Stimulated activated CD8-positive, alpha-beta memory T cell treated with anti-CD3 and anti-CD28 coated beads, Interleukin-12 subunit alpha, Interleukin-12 subunit beta, amount 100 ng/mL, for 24 hours (primary cell): ENCODE results near the gene BASP1.
"Not testable (repeated sequence)": the region's sequence is repeated elsewhere in the genome, so short reads cannot be mapped to it uniquely, and the experiment has no call there.

ENCODE experiments used
- DNase-seq: peaks from one replicate; pipeline ENCODE4 v3.0.0-alpha.2; 2020; ENCODE audit errors: extremely low read depth

BASP1 gene

DNA sequence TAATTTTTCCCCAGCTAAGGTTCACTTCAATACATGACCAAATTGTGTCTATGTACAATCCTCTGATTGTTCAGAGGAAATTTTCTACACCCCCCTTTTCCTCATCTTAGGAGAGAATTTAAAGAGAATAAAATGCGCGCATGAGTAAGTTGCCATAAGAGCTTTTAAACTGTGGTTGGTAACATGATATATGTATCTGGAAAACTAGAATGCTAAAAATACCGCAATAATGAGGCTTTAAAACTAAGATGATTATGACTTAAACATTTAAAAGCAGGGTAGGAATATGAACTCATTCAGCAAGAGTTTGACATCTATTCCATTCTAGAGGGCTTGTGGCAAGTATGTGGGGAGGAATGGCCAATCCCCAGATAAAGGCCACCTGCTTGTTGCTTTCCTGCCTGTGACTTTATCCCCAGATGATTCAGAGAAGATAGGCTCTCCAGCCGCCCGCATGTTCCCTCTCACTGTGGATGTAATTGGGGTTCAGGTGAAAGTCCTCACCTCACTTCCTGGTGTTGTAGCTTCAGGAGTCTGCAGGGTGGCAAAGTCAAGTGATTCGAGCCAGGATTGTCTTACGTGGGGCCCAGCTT is 26.5 kb upstream of the BASP1 start:
- no peak for DNase-seq

DNA sequence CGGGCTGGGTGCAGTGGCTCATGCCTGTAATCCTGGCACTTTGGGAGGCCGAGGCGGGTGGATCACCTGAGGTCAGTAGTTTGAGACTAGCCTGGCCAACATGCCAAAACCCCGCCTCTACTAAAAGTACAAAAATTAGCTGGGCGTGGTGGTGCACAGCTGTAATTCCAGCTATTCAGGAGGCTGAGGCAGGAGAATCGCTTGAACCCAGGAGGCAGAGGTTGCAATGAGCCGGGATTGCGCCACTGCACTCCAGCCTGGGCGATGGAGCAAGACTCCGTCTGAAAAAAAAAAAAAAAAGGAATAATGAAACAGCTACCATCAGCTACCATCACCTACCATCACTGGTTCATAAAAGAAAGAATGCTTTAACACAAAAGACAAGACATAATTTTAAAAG is 25.9 kb upstream of the BASP1 start:
- not testable (repeated sequence) for DNase-seq

DNA sequence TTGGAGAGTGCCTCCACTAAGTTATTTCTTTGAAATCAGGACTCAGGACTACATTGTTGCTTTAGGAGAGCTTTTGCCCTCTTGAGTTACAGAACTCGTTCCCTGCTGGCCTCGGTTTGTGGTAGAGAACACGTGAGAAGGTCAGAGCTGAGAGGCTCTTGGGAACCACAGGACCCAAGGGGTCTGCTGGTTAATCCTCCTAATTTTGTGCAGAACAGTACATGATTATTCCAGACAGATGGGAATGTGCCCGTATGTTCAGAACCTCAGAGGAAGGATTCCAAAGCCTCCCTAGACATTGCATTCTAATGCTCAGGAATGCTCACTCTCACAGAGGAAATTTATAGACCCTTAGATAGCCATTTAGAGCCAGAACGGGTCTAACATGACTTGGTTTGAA is 25.2 kb upstream of the BASP1 start:
- DNase-seq: no peak

DNA sequence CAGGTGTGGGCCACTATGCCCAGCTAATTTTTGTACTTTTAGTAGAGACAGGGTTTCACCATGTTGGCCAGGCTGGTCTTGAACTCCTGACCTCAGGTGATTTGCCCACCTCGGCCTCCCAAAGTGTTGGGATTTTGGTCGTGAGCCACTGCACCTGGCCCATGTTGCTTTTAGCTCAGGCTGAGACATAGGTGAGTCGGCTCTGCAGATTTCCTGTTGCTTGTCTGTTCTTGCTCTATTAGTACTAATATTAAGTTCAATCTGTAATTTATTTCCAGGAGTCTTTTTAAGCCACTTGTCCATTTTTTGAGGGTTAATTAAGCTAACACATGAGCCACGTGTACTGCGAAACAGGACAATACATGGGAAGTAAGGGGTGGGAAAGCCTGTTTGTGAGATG is 21.4 kb upstream of the BASP1 start:
- no peak for DNase-seq

DNA sequence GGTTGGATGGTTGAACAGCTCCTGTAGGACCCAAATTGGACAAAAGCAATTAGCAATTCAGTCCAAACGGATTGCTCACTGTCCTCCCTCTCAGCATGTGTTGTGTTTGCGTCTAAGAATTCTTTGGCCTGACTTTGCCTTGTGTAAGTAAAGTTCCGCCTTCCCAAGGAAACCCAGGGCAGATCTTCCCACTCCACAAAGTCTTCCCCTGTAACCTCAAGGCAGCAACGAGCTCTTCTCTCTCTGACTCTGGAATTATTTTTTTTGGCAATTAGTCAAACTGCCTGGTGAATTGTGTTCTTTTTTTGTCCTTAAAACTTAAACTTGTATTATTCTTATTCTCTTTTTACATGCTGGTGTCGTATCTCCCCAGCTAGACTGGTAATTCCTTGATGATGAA is 20.7 kb upstream of the BASP1 start:
- no peak for DNase-seq

DNA sequence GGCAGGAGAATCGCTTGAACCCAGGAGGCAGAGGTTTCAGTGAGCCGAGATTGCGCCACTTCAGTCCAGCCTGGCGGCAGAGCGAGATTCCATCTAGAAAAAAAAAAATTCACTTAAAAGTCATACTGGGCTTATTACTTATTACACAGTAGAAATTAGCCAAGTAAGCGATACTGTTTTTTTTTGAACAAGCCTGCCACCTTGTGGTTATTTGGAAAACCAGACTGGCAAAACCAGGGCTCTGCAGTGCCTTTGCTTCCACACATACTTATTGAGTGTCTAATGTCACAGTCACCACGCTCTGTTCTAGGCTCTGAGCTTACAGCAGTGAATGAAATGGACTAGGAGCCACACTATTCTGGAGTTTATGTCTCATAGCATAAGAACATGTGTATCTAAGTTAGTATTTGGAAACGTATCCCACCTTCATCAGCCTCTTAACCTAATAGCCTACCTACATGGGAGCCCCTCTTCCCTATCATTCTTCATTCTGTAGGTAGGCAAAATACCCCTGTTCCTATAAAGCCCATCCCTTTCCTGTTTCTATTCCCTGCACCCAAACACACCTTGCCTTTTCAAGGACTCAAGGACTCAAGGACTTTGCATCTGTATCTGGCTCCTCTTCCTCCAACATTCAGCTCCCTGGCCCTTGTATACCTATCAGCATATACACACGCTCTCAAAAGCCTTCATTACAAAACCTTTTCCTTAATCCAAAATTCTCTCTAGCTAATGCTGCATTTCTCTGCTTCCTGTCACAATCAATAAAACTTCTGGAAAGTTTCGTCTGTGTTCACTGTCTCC is 13.9 kb upstream of the BASP1 start:
- DNase-seq: no peak

DNA sequence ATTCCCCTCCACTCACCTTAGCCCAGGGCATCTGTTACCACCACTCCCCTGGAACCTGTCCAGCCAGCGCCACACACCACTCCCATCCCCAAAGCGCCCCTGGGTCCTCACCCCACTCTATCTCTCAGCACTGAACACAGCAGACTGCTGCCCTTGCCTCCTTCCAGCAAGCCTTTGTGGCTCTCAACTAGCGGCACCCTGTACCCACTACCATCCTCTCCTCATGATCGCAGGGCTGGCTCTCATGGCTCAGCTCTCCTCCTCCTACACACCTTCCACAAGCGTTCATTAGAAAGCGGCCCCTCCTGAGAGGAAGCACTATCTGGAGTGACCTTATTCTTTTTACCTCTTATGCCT is 13.3 kb upstream of the BASP1 start:
- no peak for DNase-seq

DNA sequence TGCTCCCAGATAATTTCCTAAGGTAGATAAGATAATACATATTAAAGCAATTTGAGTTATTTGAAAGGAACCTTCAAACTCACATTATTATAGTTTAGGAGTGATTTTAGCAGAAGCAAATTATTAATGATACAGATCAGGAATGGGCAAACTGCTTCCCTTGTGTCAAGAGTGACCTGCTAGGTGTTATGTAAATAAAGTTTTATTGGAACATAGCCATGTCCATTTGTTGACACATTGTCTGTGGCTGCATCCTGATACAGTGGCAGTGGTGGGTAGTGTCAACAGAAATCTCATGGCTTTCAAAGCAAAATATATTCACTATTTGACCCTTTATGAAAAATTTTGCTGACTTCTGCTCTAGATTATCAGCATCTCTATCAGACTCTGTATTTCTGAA is 11.4 kb upstream of the BASP1 start:
- no peak for DNase-seq

DNA sequence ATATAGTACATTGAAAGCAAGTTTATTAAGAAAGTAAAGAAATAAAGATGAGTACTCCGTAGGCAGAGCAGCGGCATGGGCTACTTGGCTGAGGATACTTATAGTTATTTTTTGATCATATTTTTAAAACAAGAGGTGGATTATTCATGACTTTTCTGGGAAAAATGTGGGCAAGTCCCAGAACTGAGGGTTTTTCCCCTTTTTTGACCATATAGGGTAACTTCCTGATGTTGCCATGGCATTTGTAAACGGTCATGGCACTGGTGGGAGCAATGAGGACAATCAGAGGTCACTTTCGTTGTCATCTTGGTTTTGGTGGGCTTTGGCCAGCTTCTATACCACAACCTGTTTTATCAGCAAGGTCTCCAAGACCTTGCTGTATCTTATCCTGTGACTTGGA is 5.2 kb upstream of the BASP1 start:
- DNase-seq: no peak

DNA sequence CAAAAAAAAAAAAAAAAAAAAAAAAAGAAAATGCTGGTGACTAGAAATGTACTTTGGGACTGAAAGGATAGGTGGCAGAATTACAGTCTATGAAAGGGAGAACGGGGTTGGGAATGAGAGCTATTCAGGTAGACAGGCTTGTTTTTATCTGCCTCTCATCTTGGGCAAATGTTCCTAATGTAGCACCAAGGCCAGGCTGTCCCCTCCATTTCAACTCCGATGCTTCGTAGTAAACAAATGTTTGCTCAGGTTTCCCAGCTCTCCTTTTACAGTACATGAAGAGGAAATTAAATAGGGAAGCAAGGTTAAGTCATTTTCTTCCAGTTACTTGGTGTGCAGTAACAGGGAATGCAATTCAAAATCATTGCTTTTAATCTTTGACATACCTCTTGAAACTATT is 4.4 kb upstream of the BASP1 start:
- DNase-seq: no peak

DNA sequence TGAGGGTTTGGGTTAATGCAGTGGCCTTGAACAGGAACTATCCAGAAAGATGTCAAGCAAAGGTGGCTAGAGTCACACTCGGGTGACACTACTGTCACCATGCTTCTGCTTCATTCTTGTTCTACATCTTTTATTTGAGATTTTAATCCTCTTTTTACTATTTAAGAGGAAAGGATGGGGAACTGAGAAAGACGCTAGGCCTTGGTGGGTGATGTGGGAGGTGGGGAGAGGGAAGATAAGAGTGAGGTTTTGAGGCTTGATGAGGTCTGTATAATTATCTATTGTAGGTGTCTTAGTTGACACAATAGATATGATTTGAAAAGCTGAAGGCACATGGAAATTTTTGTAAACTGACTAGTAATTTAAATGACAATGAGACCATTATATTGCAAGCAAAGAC is 3.5 kb upstream of the BASP1 start:
- no peak for DNase-seq

DNA sequence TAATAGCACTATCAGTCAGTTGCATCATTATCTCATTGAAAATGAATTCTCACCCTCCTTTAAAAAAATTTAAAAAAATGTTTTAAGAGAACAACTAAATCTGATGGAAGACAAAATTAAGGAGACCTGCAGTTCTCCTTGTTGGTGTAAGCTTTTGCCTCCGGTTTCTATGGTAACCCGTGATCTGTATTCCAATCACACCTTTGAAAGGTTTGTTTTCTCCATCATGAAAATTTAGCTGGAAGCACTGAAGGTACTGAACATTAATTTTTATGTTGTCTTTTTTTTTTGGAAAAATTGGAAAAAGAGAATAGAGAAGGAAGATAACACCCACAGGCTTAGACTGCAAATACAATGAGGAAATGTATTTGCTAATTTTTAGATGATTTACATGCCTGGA is 2.5 kb upstream of the BASP1 start:
- no peak for DNase-seq

DNA sequence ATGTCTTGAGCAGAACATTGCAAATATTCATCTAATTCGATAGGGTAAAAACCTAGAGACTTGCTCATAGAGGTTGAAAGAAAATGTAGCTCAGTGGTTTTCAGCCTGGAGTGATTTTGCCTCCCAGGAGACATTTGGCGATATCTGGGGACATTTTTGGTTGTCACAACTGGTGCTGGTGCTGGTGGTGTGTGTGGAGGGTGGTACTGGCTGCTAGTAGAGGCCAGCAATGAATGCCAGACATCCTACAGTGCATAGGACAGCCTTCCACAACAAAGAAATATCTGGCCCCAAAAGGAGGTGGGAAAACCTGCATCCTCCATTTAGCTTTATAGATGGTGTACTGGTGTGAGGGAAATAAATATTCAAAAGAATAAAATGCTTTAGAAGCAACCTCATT is 2.1 kb upstream of the BASP1 start:
- DNase-seq: no peak

DNA sequence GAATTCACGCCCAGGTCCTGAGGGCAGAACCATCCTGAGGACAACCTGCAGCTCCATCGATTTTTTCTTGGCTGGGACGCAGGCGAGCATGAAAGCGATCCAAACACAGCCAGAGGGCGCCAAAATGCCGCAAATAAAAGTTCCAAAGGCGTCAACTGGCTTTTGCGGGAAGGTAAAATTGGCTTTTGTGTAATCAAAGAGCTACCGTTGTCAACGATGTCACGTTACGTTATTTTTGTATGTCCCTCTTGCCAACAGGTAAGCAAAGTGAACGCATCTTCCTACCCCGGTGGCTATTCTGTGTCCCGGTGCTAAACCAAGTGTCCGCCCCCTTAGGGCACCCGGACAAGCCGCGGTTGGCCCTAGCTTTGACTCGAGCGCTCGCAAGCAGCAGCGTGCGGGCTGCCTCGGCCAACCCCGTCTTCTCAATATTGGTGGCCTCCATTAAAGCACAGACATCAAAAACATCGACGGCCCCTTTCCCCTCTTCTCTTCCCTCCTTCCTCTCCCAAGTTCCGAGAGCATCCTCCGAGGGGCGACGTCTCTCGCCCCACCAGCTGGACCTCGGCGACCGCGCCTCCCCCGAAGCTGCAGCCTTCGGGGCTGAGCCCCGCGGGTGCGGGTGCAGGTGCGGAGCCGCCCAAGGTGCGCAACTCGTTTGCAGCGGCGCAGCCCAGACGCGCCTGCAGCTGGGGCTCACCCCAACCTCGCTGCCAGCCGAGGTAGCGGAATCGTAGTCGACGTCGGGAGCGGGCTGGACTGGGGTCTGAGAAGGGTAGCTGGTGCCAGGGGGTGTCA is 1.1 kb upstream of the BASP1 start:
- DNase-seq: no peak

DNA sequence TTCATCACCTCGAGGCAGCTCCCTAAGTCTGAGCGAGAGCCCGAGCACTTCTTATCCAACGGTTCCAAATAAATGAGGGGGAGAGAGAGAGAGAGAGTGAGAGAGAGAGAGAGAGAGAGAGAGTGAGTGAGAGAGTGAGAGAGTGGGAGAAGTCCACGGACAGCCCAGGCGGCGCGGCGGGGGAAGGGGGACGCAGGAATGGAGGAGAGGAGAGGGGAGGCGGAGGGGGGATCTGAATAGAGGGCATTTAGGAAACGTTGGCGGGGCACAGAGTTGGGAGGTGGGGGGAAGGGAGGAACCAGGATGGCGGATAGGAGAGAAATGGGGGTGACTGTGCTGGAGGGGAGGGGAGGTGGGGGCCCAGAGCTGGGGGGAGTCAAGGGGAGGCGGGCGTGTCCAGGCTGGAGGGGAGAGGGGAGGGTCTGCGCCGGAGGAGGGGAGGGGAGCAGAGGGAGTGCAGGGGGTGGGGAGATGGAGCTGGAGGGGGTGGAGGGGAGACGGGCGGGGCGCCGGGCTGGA is 398 bp upstream of the BASP1 start:
- no peak for DNase-seq

DNA sequence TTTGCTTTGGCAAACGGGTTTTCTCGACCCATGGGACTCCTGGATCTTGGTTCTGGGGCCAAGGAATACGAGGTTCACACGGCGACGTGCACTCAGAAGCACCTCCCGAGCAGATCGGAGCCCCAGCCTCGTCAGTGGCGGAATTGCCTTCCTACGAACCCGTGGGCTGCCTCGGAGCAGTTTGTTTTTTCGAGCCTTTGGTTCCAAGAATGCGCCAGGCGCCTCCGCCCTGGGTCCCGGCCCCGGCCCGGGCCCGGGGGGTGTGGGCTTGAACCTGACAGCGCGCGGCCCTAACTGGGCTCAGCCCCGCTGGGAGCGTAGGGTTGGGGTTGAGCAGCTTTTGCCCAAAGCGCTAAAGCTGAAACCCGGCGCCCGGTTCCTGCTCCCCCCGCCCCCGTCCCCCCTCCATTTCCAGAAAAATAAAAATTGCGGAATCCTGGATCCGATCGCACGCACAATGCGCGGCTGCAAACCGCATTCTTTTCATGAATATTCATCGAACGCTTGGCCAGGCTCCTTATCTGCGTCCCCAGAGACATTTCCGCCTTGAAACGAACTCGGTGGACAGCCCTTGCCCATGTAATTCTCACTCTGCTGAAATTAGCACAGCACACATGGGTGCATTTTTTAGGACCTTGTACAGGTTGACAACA is 1.0 kb downstream of the BASP1 start:
- no peak for DNase-seq

DNA sequence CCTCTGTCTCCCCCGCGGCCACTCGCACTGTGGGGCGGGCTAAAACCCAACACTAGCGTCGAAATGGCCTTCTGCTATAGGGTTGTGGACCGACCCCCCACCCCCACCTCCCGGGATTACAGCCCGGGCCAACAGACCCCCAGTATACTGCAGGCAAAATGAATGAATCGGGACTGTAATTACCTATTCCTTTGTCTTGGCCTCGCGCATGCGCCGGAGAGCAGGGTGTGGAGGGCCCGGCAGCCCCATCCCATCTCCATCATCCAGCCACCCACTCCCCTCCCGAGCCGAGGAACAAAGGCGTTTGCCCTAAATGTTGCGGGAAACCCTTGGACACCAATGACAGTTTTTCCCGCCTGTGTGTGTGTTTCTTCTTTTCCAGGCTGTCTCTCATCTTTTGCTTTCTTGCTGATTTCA is 1.6 kb downstream of the BASP1 start:
- no peak for DNase-seq

DNA sequence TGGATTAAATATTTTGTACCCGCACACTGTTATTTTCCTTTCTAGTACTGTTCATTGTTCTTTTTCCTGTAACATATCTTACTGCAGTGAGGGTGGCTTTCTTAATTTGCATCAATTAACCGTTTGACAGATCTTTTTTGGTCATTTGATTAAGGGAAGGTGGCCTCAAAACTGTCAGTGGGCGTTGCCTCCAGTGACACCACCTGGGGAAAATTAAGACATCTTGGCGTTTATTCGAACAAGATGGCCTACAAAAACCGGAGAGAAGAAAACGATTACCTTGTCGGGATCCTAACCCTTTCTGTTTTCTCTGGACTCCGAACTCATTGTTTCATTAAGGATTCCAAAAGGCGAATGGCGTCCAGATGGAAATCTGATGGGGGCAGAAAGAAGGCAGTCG is 2.0 kb downstream of the BASP1 start:
- DNase-seq: no peak

DNA sequence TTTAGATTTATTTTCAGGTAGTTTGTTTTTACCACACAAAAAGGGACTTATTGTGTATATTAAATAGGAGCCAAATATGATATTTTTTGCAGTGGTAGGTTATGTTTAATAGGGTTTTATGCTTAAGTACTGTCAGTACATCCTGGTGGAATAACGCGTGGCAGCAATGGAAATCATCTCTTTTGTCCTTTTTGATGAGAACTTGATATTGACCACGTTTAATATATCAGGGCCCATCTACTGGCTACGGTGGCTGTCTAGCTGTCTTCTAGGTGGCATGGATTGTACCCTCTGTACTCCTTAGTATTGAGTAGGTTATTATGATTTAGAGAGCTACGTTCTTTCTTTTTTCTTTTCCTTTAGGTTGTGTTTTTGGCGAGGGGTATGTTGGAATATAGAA is 2.6 kb downstream of the BASP1 start:
- DNase-seq: no peak

DNA sequence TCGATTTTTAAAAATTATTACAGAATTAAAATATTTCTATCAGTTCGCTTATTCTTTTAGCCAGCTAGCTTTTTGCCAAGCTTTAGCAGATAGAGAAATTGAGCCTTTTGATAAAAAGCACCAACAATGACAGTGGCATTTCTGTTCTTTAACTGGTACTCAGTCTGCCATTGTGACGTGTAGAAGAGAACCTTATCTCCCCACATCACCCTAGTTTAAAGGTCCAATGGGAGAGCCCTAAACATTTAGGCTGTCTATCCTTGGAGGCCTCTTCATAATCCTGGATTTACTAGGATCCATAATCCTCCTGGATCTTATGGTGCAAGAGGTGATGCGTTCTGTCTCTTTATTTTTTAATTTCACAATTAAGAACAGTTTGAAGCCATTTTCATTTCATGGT is 3.0 kb downstream of the BASP1 start:
- DNase-seq: no peak

DNA sequence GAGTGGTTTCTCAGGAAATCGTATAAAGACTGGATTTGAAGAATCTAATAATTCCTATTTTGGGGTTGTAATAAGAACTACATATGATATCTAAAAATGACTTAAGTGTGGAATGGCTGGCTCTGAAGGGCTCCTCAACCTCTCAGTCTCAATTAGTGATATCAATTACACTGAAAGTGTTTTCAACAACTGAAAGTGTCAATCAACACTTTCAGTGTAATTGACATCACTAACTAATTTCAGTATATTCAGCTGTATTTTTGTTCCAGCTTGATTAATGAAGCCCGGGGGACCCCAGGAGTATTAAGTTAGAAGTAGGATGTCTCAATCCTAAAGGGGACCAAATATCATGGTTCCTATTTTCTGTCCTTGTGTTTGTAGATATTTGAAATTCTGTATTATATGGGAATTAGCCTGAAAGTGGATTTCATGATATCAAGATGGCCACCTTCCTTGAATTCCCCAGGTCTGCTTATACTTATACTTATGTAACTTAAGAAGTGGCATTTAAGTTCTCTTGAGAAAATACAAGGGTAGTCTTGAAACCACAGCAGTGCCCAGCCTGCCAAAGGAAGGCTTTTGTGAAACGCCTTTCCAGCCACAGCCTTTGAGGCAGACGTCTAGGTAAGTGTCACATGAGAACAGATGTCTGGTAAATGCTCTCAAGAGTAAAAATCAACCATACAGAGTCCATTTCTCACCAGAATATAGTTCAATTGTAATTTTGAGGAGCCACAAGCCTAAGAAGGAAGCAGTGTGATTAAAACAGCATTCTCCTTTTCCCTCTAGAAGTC is 4.6 kb downstream of the BASP1 start:
- no peak for DNase-seq

DNA sequence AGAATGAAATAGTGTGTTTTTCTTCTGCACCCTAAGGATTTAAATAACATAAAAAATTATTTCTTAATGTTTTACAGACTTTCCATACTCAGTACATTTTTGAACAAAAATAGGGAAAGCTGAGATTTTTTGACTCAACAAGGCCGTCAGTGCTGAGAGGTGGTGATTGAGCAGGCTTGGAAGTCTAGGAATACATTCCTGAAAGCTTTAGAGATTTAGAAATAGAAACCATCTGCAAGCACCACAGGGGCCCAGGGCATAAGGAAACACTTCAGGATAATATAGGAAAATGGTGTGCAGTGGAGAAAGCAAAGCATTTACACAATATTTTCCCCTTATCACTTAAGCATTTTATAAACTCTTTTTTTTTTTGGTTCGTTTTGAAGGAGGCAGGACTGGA is 5.2 kb downstream of the BASP1 start:
- no peak for DNase-seq
